Bladder microvascular endothelial cell (primary cell): ENCODE results near the gene TMEM140. TPM values are rescaled to one million over a fixed set of nuclear protein-coding genes. Genes with fewer than 3 reads are reported as not detected.

Experiments
- total RNA-seq: library from RNA; depleted of rRNA; stranded (reverse); fragments of >200 nt; gene quantifications from 2 replicates; pipeline ENCODE4 v1.2.3, GENCODE V29; 2014

The TMEM140 gene
- total RNA-seq: 36.8 and 78.5 TPM in 2 replicates

GRCh38 chr7:135147899-135148721 lies at the start of gene TMEM140:
Gene TMEM140 (plus strand): TSS chr7:135148072. CDS start chr7:135164442, 16,370 bp downstream.

GRCh38 chr7:135170274-135170997 lies 22.6 kb downstream of the TMEM140 start, which contains the start of gene CYREN:
Gene CYREN (minus strand): TSS chr7:135170707. CDS start chr7:135168922, 1,785 bp downstream.

DNA sequence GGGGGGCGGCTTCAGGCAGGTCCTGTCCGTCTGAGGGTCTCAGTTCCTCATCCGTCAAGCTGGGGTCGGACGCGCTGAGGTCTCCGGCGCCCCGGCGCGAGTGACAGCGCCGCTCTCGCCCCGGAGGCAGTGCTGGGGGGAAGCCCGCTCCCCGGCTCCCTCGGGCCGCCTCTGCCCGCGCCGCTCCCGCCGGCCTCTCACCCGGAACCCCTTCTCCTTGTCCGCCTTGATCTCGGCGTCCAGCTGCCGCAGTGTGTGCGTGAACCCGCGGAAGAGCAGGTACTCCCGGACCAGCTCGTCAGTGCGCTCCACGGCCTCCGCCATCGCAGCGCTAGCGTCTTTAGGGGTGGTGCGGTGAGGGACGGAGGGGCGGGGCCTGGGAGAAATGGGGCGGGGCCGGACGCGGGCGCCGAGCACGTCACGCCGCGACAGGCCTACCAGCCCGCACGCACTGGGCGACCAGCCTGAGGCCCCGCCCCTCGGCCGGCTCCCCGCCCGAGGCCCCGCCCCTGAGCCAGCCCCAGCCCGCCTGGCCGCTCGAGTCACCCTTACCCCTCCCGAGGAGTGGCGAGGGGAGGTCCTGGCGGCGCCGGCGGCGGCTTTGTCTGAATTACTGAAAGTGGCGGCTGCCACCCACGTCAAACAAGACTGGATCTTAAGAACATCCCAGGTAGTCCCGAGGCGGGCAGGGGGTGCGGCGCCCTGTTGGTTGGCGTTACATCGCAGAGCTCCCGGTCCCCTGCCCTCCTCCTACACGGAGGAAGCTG lies 63.5 kb downstream of the TMEM140 start, which contains the start of gene WDR91:
WDR91 (minus strand) TSS at position 348 of the 767 bp plus-strand sequence; CDS start at position 324, 24 bp downstream.

Other genes starting within 250 kb of the TMEM140 start
- gene AGBL3, start 161.6 kb upstream of the TMEM140 start, total RNA-seq: 0.82 and 1.6 TPM in 2 replicates
- 19.9 and 20.6 TPM in 2 replicates for gene CYREN, start 22.6 kb downstream of the TMEM140 start, total RNA-seq
- gene WDR91, start 63.5 kb downstream of the TMEM140 start, total RNA-seq: 3.2 and 5.4 TPM in 2 replicates
- gene STRA8, start 85.8 kb downstream of the TMEM140 start, total RNA-seq: not detected in 2 replicates